Right lobe of liver (tissue), 6 donors: ENCODE measurements around the gene CGRRF1. TPM values are rescaled to one million over a fixed set of nuclear protein-coding genes. Genes with fewer than 3 reads are reported as not detected.

ENCODE experiments used
- ATAC-seq, 4 donors: fragments of 200-7000 bp; cut with Tn5 transposase; one replicate each; pipeline ENCODE4 v1.9.1; 2020; ENCODE audit warnings: mild to moderate bottlenecking in 4 of 4, moderate library complexity in 4 of 4
- DNase-seq, 3 donors: peaks; one replicate each; pipeline ENCODE4 v3.0.0-alpha.2; 2020
- H3K27ac ChIP-seq, 3 donors: fragments of 200-600 bp; one replicate each; pipeline ENCODE4 v1.8.0; 2022
- H3K27me3 ChIP-seq, 2 donors: fragments of 200-600 bp; one replicate each; pipeline ENCODE4 v1.8.0; 2022
- H3K36me3 ChIP-seq, 4 donors: fragments of 200-600 bp; sonication (generic) in 1 of 4; one replicate each; pipeline versions ENCODE4 v1.5.1 to v1.8.0; 2017 to 2022; ENCODE audit warnings: control low read depth in 1 of 4
- H3K4me1 ChIP-seq, 4 donors: fragments of 200-600 bp; sonication (generic) in 1 of 4; one replicate each; pipeline versions ENCODE4 v1.5.1 to v1.8.0; 2017 to 2022; ENCODE audit warnings: control low read depth in 1 of 4
- H3K4me3 ChIP-seq, 3 donors: fragments of 200-600 bp; one replicate each; pipeline ENCODE4 v1.8.0; 2022
- H3K9me3 ChIP-seq, 4 donors: fragments of 200-600 bp; sonication (generic) in 1 of 4; one replicate each; pipeline versions ENCODE4 v1.5.1 to v1.8.0; 2017 to 2022; ENCODE audit warnings: control low read depth in 1 of 4
- CTCF ChIP-seq, 4 donors: fragments of 200-600 bp in 3 of 4; fragments of 450-650 bp in 1 of 4; IDR thresholded peaks; one replicate each; pipeline versions ENCODE4 v1.5.1 to v1.8.0; 2016 to 2022; ENCODE audit warnings: antibody characterized with exemption in 4 of 4, mild to moderate bottlenecking in 2 of 4
- POLR2A ChIP-seq: fragments of 450-650 bp; IDR thresholded peaks from one replicate; pipeline ENCODE4 v1.6.1; 2017; ENCODE audit warnings: antibody characterized with exemption, mild to moderate bottlenecking
- WGBS: methylation state at CpG from one replicate; pipeline ENCODE4 v1.1.6; 2018; ENCODE audit warnings: low coverage, low lambda C conversion rate; ENCODE audit not compliant: insufficient coverage; ENCODE audit errors: missing lambda C conversion rate; 5-methylcytosine and 5-hydroxymethylcytosine counted together
- intact Hi-C, 2 donors: fragments of 100-400 bp; cut with DNase I; formaldehyde crosslinking; loops; one replicate each; pipeline versions ENCODE4 v1.11.2 to v1.14.1; 2022
- total RNA-seq, 6 experiments: library from RNA; depleted of rRNA in 2 of 6; stranded (reverse); fragments of >200 nt in 2 of 6; fragmentation: NEBNext Ultra II Directional in 3 of 6; extraction: Animal tissue kit (Norgen Biotek cat#: 25700) in 3 of 6; gene quantifications; one replicate each; pipeline versions ENCODE4 v1.1.0 to v1.2.4, GENCODE V29; 2016 to 2023
- donor health status: DM: no; HTN: yes; CAD: no.
- donor health status: DM: no; HTN: no; CAD: no.
- donor health status: DM: no; HTN: no; CAD: no.
- donor health status: DM: no; HTN: yes; CAD: no.
- donor health status: DM: no; HTN: yes; CAD: no.

The CGRRF1 gene
- total RNA-seq, 6 experiments from 2014 or later, result 5.4 to 8.2 (median 6.7) TPM

DNA sequence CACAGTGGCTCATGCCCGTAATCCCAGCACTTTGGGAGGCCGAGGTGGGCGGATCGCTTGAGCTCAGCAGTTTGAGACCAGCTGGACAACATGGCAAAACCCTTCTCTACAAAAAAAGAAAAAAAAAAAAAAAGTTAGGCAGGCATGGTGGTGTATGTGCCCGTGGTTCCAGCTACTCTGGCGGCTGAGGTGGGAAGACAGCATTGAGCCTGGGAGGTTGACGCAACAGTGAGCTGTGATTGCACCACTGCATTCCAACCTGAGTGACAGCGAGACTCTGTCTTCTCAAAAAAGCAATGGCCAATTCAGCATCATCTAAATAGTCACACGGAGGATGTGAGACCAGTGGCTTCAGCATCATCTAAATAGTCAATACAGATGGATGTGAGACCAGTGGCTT, 46.8 kb downstream of the CGRRF1 start:
- Histone ChIP-seq H3K36me3 (no peaks in the 10 kb centered on the region), H3K9me3 (no peaks in the 10 kb centered on the region), H3K27ac (no peak overlapping the region), H3K4me3 (no peak overlapping the region), H3K27me3 (no peaks in the 10 kb centered on the region), H3K4me1 (no peaks in the 10 kb centered on the region)
- DNase-seq (peak; percentile 46 to 69 (median 69)), ATAC-seq (peak; percentile 87 to 97 (median 96))
- TF ChIP-seq CTCF (IDR thresholded peaks at IDR 0.05) (no peak), POLR2A (no peak)
- intact Hi-C loops, result no loop called here
- WGBS, result 60% methylated on average over 9 of the region's 9 CpGs

GRCh38 chr14:54562334-54562733, 52.6 kb downstream of the CGRRF1 start:
- Histone ChIP-seq H3K27ac (no peak overlapping the region), H3K9me3 (no peaks in the 10 kb centered on the region), H3K36me3 (no peaks in the 10 kb centered on the region), H3K4me3 (no peak overlapping the region), H3K27me3 (no peaks in the 10 kb centered on the region), H3K4me1 (peaks cover 0 to 8% (median 0%) of the 10 kb centered on the region in 4 donors)
- TF ChIP-seq CTCF (IDR thresholded peaks at IDR 0.05) (no peak), POLR2A (no peak)
- DNase-seq (no peak), ATAC-seq (no peak)
- WGBS, result 63% methylated on average over 5 of the region's 5 CpGs
- intact Hi-C loops, result loop anchor here in 1 of 2 donors (10.0 kb wide), 1 partner anchor 212 kb away; no protein-coding TSS in a partner anchor

DNA sequence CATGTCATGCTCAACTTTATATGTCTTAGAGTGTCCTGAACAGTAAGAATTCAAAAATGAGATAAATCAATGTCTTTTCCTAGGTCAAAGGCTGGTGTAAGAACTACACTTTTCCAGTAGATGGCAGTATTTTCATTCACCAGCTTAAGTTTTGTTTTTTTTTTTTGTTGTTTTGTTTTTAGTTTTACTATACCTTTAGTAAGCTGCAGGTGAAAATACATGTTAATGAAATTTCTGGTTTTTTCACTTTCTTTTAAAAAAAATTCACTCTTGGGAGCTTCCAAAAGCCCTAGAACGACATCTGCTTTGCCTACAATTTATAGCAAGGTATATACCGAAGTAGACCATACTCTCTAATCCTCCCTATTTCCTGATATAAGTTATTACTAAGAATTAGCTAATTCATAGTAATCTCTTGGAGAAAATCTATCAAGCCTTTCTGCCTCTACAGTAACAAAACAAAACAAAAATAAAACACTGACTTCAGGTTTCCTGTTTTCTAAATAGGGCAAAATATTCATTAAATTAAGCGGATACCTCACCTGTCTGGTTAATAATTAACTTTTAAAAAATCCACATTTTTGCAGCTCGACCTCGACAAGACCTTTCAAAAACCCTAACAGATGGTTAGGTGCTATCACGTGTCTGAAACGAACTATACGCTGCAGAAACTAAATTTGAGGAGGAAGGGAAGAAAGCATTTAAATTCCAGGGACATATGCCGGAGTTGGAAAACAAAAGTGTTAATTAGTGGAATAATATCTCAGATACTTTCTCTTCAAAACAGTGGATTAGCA, 54.6 kb downstream of the CGRRF1 start:
- intact Hi-C loops, result loop anchor here in 1 of 2 donors (10.0 kb wide), 1 partner anchor 211 kb away; no protein-coding TSS in a partner anchor
- Histone ChIP-seq H3K4me1 (peaks cover 0 to 17% (median 0%) of the 10 kb centered on the region in 4 donors), H3K4me3 (peak overlapping the region; percentile 51 to 73 (median 66)), H3K9me3 (no peaks in the 10 kb centered on the region), H3K27me3 (no peaks in the 10 kb centered on the region), H3K27ac (peak overlapping the region; percentile 96 to 99 (median 98)), H3K36me3 (no peaks in the 10 kb centered on the region)
- peak; percentile 82 to 84 (median 83) for TF ChIP-seq CTCF (IDR thresholded peaks at IDR 0.05)
- TF ChIP-seq POLR2A, result no peak
- no peak for DNase-seq
- ATAC-seq, result no peak
- WGBS, result 2% methylated on average over 9 of the region's 9 CpGs

GRCh38 chr14:54564868-54565784, 55.4 kb downstream of the CGRRF1 start:
- H3K27ac ChIP-seq, result peak overlapping the region; percentile 96 to 99 (median 98)
- DNase-seq (peak; percentile 90 to 96 (median 95)), ATAC-seq (peak; percentile 70 to 85 (median 76))
- 0% methylated on average over 17 of the region's 69 CpGs for WGBS
- no peaks in the 10 kb centered on the region for H3K9me3 ChIP-seq
- H3K4me3 ChIP-seq, result peak overlapping the region; percentile 51 to 73 (median 66)
- H3K36me3 ChIP-seq, result no peaks in the 10 kb centered on the region
- intact Hi-C loops, result loop anchor here (5.0 to 10.0 kb wide), 3 partner anchors 127 to 212 kb away; no protein-coding TSS in a partner anchor
- peaks cover 0 to 17% (median 0%) of the 10 kb centered on the region in 4 donors for H3K4me1 ChIP-seq
- TF ChIP-seq POLR2A (peak; percentile 98), CTCF (IDR thresholded peaks at IDR 0.05) (peak in 1 of 4 donors; percentile 6)
- no peaks in the 10 kb centered on the region for H3K27me3 ChIP-seq
